ENCODE results near the gene AXDND1.

DNA sequence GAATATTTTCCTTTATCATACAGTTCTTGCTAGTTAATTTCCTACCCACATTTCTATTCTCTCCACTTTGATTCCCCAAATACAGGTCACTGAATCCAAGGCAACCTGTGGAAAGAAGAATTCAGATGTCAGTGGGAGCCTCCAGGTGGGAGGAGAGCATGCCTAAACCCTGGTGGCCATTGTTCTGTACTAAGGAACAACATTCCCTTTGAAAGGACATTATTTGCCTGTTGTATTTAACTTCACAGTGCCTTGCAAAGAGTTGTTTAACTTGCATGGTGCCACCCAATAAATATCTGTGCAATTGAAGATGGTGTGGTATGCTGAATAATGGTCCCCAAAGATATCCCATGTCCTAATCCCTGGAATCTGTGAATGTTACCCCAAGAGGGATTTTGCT lies 188.7 kb downstream of the AXDND1 start:
- TF ChIP-seq, protein P1, sequence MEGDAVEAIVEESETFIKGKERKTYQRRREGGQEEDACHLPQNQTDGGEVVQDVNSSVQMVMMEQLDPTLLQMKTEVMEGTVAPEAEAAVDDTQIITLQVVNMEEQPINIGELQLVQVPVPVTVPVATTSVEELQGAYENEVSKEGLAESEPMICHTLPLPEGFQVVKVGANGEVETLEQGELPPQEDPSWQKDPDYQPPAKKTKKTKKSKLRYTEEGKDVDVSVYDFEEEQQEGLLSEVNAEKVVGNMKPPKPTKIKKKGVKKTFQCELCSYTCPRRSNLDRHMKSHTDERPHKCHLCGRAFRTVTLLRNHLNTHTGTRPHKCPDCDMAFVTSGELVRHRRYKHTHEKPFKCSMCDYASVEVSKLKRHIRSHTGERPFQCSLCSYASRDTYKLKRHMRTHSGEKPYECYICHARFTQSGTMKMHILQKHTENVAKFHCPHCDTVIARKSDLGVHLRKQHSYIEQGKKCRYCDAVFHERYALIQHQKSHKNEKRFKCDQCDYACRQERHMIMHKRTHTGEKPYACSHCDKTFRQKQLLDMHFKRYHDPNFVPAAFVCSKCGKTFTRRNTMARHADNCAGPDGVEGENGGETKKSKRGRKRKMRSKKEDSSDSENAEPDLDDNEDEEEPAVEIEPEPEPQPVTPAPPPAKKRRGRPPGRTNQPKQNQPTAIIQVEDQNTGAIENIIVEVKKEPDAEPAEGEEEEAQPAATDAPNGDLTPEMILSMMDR (IDR thresholded peaks at IDR 0.05): no peak
- TF ChIP-seq EP300 (IDR thresholded peaks at IDR 0.05): no peak
- no peak for TF ChIP-seq POLR2A (IDR thresholded peaks at IDR 0.05)

Data from ovary (tissue), 3 donors.